Kidney tubule cell (primary cell): ENCODE measurements around the gene ANKRD33.
"Not testable (repeated sequence)": the region's sequence is repeated elsewhere in the genome, so short reads cannot be mapped to it uniquely, and the experiment has no call there.

Experiments used
- DNase-seq: peaks from one replicate; pipeline ENCODE4 v3.0.0-alpha.2; 2018; ENCODE audit warnings: low spot score

ANKRD33 gene

DNA sequence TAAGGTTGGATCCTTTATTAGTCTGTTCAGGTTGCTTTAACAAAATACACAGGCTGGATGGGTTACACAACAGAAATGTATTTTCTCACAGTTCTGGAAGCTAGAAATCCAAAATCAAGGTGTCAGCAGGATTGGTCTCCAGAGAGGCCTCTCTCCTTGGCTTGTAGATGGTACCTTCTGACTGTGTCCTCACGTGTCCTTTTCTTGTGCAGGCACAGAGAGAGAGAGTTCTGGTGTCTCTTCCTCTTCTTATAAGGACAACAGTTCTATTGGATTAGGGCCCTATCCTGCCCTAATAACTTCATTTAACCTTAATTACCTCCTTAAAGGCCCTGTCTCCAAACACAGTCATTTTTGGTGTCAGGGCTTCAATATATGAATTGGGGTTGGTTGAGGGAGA, 4.6 kb upstream of the ANKRD33 start:
- DNase-seq: no peak

DNA sequence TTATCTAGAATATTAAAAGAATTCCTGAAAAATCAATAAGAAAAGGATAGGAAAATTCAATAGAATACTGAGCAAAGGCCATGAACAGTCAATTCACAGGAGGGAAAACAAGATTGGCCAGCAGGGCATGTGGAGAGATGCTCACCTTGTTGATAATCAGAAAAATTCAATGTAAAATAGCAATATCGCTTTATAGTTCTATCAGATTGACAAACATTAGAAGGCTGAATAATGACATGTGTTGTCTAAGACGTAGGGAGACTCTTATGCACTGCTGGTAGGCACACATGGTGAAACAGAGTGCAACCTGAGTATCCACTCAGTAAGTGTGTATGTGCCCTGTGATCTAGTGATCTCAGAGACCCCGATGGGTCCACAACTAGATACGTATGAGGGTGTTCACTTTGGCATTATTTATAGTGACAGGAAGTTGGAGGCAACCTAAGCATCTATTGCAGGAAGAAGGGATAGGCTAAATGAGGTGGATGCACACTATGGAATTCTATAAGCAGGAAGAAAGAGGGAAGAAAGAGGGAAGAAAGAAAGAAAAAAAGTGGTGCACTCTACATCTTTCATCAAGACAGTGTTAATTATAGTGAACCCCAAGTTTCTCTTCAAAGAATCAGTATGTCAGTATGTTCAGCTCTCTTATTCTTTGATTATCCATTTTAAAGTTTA, 3.8 kb upstream of the ANKRD33 start:
- DNase-seq: no peak

DNA sequence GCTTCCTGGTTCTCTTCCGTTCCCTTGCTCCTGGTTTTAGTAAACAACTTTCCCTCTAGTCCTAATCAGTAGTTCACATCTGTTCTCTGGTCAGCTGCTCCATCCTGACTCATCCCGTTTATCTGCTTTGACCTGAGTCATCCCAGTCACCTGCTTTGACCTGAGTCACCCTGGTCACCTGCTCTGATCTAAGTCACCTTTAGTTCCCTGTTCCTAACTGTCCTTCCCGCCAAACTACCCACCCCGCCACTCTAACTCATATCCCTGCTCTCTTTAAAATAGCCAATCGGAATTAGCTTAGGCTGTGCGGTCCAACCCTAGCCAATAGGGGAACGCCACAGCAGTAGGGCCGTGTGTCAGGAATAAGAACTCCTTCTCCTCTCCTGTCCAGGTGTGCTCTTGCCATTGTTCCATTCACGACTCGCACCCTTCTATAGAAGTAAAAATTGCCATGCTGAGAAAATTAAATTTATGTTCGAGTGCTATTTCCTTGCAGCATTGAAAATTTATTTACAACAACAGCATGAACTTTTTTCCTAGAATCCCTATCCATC, 3.1 kb upstream of the ANKRD33 start:
- peak; percentile 79 for DNase-seq

DNA sequence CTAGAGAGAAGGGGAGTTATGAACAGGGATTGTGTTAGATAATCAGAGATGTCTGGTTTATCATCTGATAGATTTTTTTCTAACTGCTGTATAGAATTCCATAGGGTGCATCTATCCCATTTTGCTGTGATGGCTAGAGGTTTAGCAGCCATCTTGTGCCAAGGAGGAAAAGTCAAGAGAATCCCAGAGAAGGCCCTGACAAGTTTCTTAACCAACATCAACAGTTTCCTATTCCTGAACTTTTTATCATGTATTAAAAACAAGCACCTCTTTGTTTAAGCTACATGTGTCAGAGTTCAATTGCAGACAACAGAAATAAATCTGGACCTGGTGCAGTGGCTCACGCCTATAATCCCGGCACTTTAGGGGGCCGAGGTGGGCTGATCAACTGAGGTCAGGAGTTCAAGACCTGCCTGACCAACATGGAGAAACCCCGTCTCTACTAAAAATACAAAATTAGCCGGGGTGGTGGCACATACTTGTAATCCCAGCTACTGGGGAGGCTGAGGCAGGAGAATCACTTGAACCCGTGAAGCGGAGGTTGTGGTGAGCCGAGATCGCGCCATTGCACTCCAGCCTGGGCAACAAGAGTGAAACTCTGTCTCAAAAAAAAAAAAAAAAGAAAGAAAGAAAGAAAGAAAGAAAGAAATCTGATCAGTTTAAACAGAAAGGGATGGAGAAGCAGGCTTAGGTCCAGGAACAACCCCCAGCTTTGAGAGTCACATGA, 2.4 kb upstream of the ANKRD33 start:
- not testable (repeated sequence) for DNase-seq

DNA sequence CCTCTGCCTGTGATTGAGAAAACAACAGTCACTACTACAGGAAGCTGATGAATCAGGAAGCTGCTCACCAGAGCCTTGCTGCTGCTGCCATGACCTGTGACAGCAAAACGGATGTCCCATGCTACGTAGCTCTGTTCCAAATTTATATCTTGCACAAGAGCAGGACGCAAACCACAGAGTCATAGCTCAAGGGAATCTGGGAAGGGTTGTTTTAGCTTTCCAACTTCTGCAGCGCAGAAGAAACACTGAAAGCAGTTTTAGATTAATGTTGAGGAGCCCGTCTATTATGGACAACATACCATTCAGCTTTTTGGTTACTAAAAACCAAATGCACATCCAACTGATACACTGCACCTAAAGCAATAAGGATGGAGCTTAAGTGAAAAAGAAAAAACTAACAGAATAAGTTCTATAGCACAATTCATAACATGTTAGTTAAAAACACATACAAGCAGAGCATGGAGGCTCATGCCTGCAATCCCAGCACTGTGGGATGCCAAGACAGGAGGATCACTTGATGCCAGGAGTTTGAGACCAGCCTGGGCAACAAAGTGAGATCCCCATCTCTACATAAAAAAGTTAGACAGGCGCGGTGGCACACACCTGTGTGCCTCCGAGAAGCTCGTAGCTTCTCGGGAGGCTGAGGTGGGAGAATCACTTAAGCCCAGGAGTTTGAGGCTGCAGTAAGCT, 1.7 kb upstream of the ANKRD33 start:
- DNase-seq: peak; percentile 85

DNA sequence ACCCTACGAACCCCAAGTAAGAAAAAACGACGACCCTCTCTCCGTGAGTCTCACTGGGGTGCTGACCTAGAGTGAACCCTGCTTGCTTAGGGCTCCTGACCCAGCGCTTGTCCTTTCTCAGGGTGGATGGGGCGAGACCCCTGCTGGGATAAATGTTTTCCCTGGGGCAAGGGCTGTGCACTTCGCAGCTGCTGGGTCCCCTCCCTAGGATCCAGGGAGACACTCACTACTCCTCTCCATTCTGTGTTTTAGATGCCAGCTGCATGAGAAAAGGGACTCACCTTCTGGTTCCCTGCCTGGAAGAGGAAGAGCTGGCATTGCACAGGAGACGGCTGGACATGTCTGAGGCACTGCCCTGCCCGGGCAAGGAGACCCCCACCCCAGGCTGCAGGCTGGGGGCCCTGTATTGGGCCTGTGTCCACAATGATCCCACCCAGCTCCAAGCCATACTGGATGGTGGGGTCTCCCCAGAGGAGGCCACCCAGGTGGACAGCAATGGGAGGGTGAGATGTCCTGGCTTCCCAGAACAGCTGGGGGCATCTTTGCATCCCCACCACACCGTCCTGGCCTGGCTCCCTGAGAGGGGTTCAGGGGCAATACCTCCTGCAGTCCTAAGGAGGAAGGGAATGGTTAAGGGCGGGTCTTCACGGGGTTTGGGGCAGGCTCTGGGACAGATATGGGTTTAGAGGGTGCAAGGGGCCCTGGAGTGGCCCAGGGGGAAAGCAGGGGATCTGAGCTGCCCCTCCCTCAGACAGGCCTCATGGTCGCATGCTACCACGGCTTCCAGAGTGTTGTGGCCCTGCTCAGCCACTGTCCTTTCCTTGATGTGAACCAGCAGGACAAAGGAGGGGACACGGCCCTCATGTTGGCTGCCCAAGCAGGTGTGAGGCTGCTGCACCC, 663 bp downstream of the ANKRD33 start:
- no peak for DNase-seq

DNA sequence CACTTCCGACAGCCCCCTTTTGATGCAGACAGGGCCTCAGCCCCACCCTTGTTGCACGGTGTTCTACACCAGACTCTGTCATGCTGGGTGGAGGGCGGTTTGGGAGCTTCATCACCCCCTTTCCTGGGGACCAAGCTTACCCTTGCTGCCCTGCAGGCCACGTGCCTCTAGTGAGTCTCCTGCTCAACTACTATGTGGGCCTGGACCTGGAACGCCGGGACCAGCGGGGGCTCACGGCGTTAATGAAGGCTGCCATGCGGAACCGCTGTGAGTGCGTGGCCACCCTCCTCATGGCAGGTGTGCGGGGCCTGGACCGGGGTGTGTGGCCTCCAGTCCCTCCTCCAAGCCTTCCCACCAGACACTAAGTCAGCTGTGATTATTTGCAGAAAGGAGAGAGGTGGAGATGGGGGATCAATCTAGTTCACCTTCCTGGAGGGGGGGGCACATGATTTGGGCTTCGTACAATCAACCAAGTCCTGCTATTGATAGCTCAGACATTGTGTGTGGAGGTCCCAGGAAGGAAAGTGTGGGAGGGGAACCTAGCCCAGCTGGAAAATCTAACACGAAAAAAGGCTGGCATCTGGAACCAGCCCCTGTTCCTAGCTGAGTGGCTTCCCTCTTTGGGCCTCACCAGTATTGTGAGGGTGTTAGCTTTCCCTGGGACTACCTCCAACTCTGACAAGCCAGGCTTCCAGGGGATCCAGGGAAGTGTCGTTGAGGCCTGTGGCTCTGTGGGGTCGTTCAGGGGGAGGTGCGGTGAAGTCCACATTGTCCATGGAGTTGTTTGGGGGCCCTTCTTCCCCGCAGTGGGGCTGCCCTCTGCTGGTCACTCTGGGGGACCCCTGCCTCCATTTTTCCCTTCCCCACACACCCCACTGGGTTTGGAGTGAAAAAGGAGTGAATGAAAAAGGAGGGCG, 1.6 kb downstream of the ANKRD33 start:
- DNase-seq: no peak

DNA sequence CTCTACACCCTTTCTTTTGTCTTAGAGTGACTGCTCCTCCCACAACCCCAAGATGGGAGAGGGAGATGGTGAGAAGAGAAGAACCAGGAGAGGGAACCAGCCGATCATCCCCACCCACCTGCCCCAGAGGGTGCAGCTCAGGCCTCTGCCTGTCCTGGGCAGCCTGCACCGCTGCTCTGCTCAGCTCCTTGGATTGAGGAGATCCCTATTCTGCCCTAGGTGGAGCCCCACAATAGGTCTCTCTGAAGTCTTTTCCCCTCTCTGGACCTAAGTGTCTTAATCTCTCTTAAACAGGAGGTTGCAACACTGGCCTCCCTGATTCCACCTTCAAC, 2.2 kb downstream of the ANKRD33 start:
- DNase-seq: no peak

DNA sequence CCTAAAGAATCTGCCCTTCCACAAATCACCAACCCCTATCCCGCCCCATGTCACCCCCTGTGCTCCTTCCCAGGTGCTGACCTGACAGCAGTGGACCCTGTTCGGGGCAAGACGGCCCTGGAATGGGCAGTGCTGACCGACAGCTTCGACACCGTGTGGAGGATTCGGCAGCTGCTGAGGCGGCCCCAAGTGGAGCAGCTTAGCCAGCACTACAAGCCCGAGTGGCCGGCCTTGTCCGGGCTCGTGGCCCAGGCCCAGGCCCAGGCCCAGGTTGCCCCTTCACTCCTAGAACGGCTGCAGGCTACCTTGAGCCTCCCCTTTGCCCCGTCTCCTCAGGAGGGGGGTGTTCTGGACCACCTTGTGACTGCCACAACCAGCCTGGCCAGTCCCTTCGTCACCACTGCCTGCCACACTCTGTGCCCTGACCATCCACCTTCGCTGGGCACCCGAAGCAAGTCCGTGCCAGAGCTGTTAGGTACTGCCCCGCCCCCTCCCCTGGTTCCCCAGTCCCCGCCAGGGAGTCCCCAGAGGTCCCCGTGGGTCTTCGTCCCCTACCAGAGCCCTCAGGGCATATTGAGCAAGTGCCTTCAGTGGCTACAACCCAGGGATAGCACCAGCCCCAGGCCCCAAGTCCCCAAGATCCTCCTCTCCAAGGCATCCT, 2.7 kb downstream of the ANKRD33 start:
- no peak for DNase-seq

DNA sequence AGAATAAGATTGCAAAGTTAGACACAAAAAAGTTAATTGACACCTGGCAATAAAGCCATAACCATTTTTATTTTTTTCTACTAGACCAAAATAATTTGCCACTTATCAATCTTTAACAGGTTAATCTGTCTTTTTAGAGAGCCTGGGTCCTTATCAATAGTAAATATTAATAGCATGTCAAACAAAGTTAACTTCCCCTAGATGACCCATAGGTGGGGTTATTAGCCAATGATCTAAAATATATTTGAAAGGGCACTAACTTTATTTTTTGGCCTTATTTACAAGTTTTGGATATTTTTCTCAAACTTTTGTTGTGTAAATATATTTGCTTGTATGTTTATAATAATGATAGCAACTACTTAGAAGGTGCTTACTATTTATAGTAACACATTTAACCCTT, 3.9 kb downstream of the ANKRD33 start:
- no peak for DNase-seq

DNA sequence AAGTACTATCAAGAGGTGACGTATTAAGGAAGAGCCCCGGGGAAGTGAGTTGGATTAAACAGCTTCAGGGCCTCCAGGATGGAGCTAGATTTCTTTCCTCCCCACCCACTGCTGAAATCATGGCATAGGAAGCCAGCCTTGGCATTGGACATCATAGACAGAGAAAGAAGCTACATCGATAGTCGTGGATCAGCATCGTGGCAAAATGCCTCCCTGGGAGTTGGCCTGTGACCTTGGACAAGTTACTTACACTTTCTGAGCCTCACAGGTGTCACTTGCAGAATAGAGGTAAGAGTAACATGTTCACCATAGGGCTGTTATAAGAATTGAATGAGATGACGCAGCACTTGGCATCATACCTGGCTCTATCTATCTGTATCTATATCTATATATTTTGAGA, 5.9 kb downstream of the ANKRD33 start:
- no peak for DNase-seq

DNA sequence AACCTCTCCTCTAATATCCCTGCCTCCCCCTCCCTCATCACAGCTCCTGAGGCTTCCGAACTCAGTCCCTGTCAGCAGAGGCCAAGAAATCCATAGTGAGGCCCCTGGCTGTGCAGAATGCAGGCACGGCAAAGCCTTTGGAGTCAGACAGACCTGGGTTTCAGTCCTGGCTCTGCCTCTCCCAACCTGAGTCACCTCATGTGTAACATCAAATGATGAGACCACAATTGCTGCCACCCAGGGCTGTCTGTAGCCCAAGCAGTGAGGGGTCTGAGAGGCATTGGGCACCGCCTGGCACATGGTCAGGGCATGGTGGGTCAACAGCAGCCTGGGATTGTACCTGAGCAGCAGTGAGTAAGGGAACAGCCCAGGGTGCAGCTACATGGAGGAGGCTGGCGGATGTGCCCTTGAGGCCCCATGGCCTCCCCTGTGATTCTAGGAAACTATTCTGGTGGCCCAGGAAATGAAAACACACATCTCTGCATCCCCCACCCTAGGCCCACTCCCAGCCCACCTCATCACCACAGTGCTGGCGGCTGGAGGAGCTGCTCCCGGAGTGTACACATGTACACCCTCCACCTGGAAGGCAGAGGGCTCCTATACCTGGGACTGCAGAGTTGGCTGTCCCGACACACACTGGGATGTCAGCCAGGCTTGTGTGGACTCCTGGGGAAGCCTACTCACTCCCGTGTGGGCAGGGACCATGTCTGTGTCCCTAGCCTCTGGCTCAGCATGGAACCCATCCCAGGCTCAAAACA, 7.7 kb downstream of the ANKRD33 start:
- no peak for DNase-seq

DNA sequence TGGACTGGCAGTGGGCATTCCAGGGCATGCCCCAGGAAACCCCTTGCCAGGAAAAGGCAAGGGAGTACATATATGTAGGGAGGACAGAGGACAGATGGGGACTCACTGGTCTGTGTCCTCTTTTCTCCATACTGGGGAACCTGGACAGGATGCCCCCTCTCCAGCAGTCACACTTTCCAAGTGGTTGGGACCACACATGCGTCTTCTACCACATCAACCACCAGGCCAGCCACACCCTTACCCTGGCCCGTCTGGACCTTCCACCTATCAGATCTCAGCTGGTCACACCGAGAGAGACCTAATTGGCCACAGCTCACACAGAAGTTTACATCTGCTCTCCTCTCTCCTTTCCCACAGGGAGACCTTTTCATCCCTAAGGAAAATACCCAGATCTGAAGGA, 8.3 kb downstream of the ANKRD33 start:
- DNase-seq: no peak

DNA sequence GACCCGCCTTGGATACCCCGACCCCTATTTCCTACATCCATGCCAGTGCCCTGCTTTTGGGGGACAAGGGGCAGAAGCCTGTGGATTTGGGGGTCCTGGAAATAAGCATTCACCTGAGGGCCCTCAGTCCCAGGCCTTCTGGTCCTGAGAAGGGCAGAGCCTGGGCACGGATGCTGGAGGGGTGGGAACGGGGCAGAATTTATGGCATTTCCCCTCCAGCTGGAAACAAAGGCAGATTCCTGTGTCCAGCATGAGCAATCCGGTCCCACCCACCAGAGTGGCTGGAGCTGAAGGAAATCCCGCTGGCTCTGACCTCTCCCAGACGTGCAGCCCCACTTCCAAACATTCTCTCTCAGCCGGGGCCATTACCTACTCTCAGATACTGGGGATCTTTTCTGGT, 9.3 kb downstream of the ANKRD33 start:
- DNase-seq: no peak

DNA sequence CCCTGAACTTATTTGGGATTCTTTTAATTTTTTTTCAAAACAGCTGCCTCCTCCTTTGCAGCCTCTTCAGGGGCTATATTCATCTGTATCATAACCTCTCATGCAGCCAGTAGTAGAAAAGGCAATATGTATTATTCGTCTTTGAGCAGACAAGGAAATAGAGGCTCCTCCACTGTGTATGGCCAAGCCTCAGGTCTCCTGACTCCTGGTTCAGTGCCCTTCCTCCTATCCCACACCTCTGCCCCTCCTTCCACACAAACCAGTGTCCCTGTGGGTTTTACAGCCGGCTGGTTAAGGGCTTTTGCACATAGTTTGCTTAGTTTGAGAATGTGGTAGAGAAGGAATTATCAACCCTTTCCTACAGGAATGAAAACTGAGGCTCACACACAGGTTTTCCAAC, 10.6 kb downstream of the ANKRD33 start:
- DNase-seq: peak; percentile 25

DNA sequence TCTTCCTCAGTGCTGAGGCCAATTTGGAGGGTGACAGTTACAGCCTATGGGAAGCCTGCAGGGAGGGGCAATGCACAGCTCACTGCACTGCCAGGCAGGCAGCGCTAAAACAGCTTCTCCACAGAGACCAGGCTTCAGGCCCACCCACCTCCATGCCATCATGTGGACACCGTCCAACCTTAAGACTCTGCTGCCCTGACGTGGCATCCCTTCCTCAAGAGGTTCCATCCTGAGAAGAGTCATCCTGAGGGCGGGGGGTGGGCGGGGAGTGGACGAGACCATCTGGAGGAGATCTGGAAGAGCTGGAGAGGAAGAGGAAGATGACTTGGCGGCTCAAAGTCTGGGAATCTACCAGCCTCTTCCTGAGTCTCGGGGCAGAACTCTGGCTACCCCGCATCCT, 11.0 kb downstream of the ANKRD33 start:
- no peak for DNase-seq

DNA sequence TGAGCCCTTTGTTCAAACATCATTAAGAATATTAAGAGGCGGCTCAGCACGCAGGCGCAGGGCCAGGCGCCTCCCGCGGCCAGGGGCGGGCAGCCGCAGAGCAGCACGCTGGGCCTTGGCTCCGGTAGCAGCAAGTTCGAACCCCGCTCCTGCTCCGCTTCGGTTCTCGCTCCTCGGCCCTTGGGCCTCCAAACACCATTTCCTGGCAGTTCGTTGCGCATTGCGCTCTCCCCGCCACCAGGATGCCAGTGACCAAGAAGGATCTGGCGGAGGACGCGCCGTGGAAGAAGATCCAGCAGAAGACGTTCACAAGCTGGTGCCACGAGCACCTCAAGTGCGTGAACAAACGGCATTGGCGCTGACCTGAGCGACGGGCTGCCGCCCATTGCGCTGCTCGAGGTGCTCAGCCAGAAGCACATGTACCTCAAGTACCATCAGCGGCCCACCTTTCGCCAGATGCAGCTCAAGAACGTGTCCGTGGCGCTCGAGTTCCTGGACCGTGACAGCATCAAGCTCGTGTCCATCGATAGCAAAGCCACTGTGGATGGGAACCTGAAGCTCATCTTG, 12.5 kb downstream of the ANKRD33 start:
- DNase-seq: no peak

DNA sequence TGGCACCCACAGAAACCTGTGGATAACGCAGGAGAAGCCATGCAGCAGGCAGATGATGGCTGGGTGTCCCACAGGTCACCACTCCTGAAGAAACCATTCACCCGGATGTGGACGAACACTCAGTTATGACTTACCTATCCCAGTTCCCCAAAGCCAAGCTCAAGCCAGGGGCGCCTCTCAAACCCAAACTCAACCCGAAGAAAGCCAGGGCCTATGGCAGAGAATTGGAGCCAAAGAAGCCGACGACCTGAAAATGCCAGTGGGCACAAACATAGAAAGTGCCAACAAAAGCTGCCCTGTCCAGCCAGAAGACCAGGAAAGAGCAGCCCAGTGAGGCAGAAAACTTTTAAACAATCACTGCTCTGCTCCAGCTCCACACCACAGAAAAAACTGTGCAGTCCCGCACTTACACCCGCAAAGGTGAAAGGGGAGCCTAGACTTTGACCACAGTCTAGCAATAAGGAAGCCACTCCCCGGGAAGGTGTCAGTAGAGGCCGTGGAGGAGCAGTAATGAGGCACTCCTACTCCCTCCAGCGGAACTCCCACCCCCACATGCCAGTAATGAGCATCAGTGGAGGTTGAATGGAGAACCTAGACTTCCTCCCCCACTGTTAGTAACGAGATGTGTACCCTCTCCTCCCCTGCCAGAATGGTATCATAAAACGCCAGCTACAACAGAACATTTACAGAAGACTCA, 13.4 kb downstream of the ANKRD33 start:
- DNase-seq: peak; percentile 17

DNA sequence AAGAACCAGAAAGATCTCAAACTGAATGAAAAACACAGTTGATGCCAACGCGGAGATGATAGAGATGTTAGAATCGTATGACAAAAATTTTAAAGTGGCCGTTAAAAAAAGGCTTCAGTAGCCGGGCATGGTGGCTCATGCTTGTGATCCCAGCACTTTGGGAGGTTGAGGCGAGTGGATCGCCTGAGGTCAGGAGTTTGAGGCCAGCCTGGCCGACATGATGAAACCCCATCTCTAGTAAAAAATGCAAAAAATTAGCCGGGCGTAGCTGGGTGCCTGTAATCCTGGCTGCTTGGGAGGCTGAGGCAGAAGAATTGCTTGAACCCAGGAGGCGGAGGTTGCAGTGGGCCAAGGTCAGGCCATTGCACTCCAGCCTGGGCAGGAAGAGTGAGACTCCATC, 14.0 kb downstream of the ANKRD33 start:
- no peak for DNase-seq
